Mesothelial cell of epicardium (in vitro differentiated cells): ENCODE results near the gene MYOC. TPM values are rescaled to one million over a fixed set of nuclear protein-coding genes. Genes with fewer than 3 reads are reported as not detected.

Source experiments
- DNase-seq, 2 experiments: peaks; one replicate each; pipeline ENCODE4 v3.0.0; 2021; ENCODE audit warnings: low spot score in 2 of 2; ENCODE audit not compliant: unreplicated experiment in 2 of 2
- H3K27ac Mint-ChIP-seq: 2 replicates; pipeline ENCODE4 v1.8.0; 2021; ENCODE audit warnings: mixed read lengths
- H3K27me3 Mint-ChIP-seq: 2 replicates; pipeline ENCODE4 v1.8.0; 2021; ENCODE audit warnings: low read depth, mixed read lengths
- H3K36me3 Mint-ChIP-seq: 2 replicates; pipeline ENCODE4 v1.8.0; 2021; ENCODE audit warnings: mixed read lengths
- H3K4me1 Mint-ChIP-seq: 2 replicates; pipeline ENCODE4 v1.8.0; 2021; ENCODE audit warnings: mixed read lengths
- H3K4me3 Mint-ChIP-seq: 2 replicates; pipeline ENCODE4 v1.8.0; 2021; ENCODE audit warnings: mild to moderate bottlenecking, moderate library complexity, mixed read lengths
- H3K9me3 Mint-ChIP-seq: 2 replicates; pipeline ENCODE4 v1.8.0; 2021; ENCODE audit warnings: mixed read lengths
- CTCF ChIP-seq: fragments of 200-600 bp; sonication (generic); IDR thresholded peaks from one replicate; pipeline ENCODE4 v1.5.0; 2021; ENCODE audit warnings: antibody characterized with exemption; ENCODE audit not compliant: unreplicated experiment
- total RNA-seq: library from RNA; stranded (reverse); gene quantifications from 3 replicates; pipeline ENCODE4 v1.2.1, GENCODE V29; 2021

The MYOC gene
- total RNA-seq, 1 donor from 2014 or later, result 0.29 TPM

- Mint-ChIP-seq H3K27me3 (no peaks in the 10 kb centered on the region), H3K4me1 (no peaks in the 10 kb centered on the region), H3K9me3 (peaks cover 18% of the 10 kb centered on the region), H3K27ac (no peak overlapping the region), H3K36me3 (peaks cover 34% of the 10 kb centered on the region), H3K4me3 (no peak overlapping the region)
- TF ChIP-seq CTCF, result no peak
- no peak for DNase-seq
These were observed 56.4 kb downstream of the MYOC start for GRCh38 chr1:171596119-171596518.

GRCh38 chr1:171595324-171595723 is 57.2 kb downstream of the MYOC start:
- H3K27ac Mint-ChIP-seq, result no peak overlapping the region

GRCh38 chr1:171590022-171590421 is 62.5 kb downstream of the MYOC start:
- no peak for TF ChIP-seq CTCF
- no peak overlapping the region for H3K27ac Mint-ChIP-seq
- DNase-seq, result no peak
- peaks cover 51% of the 10 kb centered on the region for H3K36me3 Mint-ChIP-seq
- no peaks in the 10 kb centered on the region for H3K27me3 Mint-ChIP-seq
- H3K4me1 Mint-ChIP-seq, result no peaks in the 10 kb centered on the region
- no peak overlapping the region for H3K4me3 Mint-ChIP-seq
- no peaks in the 10 kb centered on the region for H3K9me3 Mint-ChIP-seq

More at GRCh38 chr1:171595324-171595723, 57.2 kb downstream of the MYOC start:
- no peak overlapping the region for H3K4me3 Mint-ChIP-seq
- H3K36me3 Mint-ChIP-seq, result peaks cover 35% of the 10 kb centered on the region
- DNase-seq, result no peak
- no peak for TF ChIP-seq CTCF
- H3K4me1 Mint-ChIP-seq, result no peaks in the 10 kb centered on the region
- no peaks in the 10 kb centered on the region for H3K27me3 Mint-ChIP-seq
- H3K9me3 Mint-ChIP-seq, result peaks cover 18% of the 10 kb centered on the region

- DNase-seq, result no peak
- no peak overlapping the region for H3K4me3 Mint-ChIP-seq
- no peaks in the 10 kb centered on the region for H3K27me3 Mint-ChIP-seq
- H3K9me3 Mint-ChIP-seq, result no peaks in the 10 kb centered on the region
- no peak overlapping the region for H3K27ac Mint-ChIP-seq
- H3K4me1 Mint-ChIP-seq, result no peaks in the 10 kb centered on the region
- TF ChIP-seq CTCF, result no peak
- peaks cover 59% of the 10 kb centered on the region for H3K36me3 Mint-ChIP-seq
These were observed 64.3 kb downstream of the MYOC start for GRCh38 chr1:171588230-171588629.

- H3K27ac Mint-ChIP-seq, result no peak overlapping the region
These were observed 66.8 kb downstream of the MYOC start for GRCh38 chr1:171585715-171586114.

More at GRCh38 chr1:171585715-171586114, 66.8 kb downstream of the MYOC start:
- Mint-ChIP-seq H3K4me1 (no peaks in the 10 kb centered on the region), H3K36me3 (peaks cover 43% of the 10 kb centered on the region), H3K4me3 (no peak overlapping the region), H3K27me3 (no peaks in the 10 kb centered on the region), H3K9me3 (no peaks in the 10 kb centered on the region)
- no peak for TF ChIP-seq CTCF
- no peak for DNase-seq

Other genes with a start within 250 kb of the MYOC start
- 212 to 225 TPM (median 216 TPM) in 3 replicates for gene PRRC2C, start 167.2 kb downstream of the MYOC start, total RNA-seq
- gene MYOCOS, start 30.4 kb downstream of the MYOC start, total RNA-seq, result 0.11 TPM in 1 of 3 replicates, not detected in the others
- 8.1 to 8.5 TPM (median 8.4 TPM) in 3 replicates for gene VAMP4, start 89.4 kb upstream of the MYOC start, total RNA-seq
- 27.4 to 32.5 TPM (median 30.2 TPM) in 3 replicates for gene METTL13, start 129.0 kb upstream of the MYOC start, total RNA-seq
- gene DNM3, start 188.8 kb upstream of the MYOC start, total RNA-seq, result 4.7 to 5.0 TPM (median 4.9 TPM) in 3 replicates